LNCAP (cell line): ENCODE data around the gene GRB10.

Experiments used
- CTCF ChIP-seq: fragments of 450-650 bp; IDR thresholded peaks from 2 replicates; pipeline ENCODE4 v1.5.1; 2017; ENCODE audit warnings: mild to moderate bottlenecking

The GRB10 gene

GRCh38 chr7:50757703-50758390 lies 24.8 kb downstream of the GRB10 start:
- no peak for TF ChIP-seq CTCF

GRCh38 chr7:50756180-50756579 lies 26.5 kb downstream of the GRB10 start:
- TF ChIP-seq CTCF, result no peak

- TF ChIP-seq CTCF, result no peak
These were observed 28.0 kb downstream of the GRB10 start for GRCh38 chr7:50754684-50755083.

GRCh38 chr7:50754241-50754640 lies 28.5 kb downstream of the GRB10 start:
- TF ChIP-seq CTCF, result no peak

GRCh38 chr7:50752422-50752821 lies 30.3 kb downstream of the GRB10 start:
- TF ChIP-seq CTCF, result no peak

GRCh38 chr7:50751146-50751545 lies 31.6 kb downstream of the GRB10 start:
- no peak for TF ChIP-seq CTCF

GRCh38 chr7:50749896-50750295 lies 32.8 kb downstream of the GRB10 start:
- TF ChIP-seq CTCF, result no peak

DNA sequence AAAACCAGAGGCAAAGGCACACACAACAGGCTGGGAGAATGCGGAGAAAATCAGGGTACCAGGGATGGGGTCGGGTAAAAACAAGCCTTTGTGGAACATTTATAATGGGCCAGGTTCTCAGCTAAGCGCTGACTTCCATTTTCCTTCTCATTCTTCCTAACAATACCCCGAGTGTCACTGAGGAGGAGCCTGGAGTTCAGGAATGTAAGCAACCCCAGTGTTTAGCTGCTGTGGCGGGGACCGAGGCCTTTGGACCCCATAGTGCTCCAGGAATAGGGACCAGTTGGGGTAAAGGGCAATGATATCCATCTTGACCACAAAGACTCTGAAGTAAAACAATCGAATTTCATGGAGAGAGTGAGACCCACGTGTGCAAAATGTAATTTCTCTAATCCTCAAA lies 34.2 kb downstream of the GRB10 start:
- TF ChIP-seq CTCF, result no peak
